Hypothalamus (tissue), 51 donors: ENCODE measurements around the gene MKNK1.

Experiments used
- DNase-seq, 51 donors: peaks; one replicate each; lab custom pipeline; 2025; lab: John Stamatoyannopoulos, UW

Gene MKNK1

DNA sequence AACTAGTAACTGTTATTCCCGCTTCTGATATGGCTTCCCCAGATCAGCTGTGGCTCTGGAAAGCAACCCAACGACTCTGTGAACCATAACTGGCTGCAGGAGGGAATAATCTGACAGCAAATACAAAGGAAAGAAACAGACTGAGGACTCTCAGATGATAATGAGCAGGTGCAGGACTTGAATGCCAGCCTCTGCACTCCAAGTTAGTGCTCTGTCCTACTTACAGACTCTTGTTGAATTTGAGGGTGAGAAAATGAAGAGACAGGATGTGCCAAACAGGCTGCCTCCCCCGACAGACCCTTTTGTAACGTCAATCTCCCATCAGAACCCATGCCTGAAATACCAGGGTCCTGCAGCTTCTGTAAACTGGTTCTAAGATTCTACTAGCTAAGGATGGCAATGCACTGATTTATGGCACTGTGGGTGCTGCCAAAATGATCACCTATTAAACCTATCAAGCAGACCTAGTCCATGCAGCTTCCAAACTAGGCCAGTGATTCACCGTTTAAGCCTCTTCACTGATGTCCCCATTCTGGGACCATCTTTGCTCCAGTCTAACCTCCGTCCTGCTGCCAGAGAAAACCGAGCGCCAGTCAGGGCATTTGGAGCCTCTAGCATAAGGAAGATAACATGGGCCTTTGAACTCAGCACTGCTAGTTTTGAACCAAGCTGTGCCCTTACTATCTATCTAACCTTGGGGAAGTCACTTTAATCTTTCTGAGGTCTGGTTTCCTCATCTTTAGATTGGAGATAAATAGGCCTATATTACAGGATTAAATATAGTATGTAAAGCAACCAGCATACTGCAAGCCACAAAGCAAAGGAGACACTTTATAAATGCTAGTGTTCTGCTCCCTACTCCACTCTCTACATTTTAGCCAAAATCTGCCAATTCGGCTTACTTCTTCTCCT is 4.8 kb downstream of the MKNK1 start:
- DNase-seq = no peak

DNA sequence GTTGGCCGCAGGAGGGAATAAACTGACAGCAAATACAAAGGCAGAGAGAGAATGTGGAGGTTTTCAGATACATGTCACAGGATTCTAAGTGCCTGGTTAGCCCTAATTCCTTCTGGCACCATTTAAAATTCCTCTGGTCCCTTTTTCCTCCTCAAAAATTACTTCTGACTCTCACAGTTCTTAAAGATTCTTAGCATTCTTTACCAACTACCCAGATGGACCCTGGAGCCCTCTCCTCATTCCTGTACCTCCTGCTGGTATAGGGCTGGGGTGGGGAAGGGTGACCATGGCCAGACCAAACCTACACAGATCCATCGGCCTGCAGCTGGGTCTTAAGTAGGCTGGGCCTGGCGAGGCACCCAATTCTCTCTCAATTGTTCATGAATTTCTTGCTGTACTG is 7.2 kb downstream of the MKNK1 start:
- no peak for DNase-seq

DNA sequence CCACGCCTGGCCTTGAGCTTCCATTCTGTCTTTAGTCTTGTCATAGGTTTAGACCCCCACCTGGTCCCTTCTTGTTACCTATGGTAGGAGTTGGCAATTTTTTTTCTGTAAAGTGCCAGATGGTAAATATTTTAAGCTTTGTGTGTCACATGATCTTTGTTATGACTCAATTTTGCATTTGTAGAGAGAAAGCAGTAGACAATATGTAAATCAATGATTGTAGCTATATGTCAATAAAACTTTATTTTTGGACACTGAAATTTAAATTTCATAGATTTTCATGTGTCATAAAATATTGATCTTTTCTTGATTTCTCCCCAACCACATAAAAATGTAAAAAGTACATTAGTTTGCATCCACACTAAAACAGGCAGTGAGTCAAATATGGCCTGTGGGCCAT is 8.0 kb downstream of the MKNK1 start:
- DNase-seq = no peak

DNA sequence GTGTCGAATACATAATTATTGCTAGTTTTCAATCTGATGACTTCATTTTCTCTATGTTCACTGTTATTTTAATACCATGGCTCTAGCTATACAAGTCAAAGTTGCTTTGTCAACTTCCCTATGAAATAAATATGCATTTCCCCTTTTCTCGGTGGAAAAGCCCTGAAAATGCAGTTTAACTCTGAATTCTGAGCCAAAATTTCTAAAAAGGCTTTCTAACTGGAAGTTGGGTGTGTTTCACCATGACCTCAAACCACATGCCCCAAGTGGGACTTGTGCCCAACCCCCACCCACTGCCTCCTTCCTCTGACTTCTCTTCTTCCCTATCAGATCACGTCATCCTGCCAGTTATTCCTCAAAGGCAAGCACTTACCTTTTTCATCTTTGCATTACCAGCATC is 8.9 kb downstream of the MKNK1 start:
- DNase-seq = peak in 12 of 51 donors; percentile 14 to 41 (median 27)

DNA sequence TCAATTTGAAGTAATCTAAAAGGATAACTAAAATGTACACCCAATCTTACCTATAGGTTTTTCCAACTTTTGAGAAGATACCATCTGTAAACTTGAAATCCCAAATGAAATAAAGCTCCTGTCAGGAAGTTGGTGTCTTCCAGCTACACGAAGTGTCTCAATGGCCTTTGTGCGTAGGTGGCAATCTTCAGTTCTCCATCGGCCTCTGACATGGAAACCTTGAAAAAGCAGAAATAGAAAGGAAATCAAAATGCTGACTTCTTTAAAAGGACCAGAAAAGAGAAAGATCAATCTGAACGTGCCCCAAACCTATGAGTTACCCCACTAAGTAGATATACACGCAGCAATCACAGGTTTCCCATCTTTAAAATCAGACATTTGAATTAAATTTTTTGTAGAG is 10.0 kb downstream of the MKNK1 start:
- no peak for DNase-seq

DNA sequence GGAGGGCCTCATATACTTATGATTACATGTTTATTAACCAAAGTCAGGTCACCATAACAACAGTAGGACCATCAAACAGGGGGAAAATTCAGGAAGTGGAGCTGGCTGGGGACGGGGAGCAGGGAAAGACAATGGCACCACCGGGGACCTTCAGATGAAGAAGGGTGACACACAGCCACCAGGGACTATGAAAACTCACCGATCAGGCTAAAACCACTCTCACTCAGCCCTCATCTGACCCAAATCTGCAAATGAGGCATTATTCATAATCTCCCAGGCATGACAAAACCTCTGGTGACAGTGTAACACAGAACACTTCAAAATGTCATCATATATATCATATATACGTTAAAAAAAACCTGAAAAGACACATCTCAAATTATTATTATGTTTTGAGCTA is 11.2 kb downstream of the MKNK1 start:
- DNase-seq = no peak

DNA sequence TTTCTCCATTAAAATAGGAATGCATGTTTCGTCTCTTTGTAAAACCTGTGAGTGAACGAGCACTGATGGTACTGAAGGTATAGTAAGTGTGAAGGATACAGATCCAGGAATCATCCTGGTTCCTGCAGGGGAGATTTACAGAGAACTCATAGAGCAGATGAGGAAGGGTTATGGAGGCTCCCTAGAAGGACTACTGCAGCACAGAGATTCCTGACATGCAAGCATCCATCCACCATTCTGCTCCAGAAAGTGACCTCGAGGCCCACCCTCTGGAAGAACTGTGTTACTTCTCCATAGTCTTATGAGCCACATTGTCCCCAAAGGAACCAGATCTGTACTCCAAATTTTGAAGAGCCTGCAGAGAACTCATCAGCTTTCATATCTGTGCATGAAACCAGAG is 14.5 kb downstream of the MKNK1 start:
- DNase-seq = no peak

DNA sequence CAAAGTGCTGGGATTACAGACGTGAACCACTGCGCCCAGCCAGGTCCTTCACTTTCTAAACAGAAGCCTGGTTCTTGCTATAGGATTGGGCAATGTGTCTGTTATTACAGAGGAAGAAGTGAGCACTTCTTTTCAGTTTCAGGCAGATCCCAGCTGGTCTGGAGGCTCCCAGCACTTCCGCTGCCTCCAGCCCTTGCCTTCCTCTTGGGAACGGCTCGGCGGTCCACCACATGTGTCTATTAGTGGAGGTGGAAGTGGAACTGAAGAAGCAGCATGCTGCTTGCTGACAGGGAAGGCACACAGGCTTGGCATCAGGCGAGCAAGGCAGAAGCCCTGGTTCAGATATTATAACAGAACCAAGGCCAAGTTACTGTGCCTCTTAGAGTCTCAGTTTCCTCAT is 17.0 kb downstream of the MKNK1 start:
- peak in 15 of 51 donors; percentile 7 to 48 (median 22) for DNase-seq

DNA sequence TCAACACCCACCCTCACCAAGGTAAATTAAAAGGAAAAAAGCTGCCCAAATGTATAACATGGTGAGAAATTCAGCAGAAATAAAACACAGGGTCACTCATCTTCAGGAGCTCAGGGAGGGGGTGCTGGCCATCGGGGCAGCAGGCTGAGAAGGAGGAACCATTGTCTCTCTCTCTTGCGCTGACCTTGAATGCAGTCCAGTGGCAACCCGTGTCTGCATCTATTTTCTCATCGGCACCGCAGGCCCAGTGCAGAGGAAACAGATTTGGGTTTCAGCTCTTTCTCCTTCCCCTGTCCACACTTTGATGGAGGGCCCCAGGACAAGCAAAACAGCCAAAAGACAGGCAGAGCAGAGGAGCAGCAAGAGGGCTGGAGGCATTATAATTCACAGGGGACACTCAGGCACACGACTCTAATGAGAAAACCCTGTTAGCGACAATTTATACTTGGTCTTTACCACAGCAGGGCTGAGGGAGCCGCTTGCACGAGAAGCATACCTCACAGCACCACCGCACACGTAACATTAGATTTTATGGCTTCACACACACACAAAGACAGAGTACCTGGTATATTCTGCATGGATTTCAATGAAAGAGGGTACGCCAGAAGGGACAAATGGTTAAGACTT is 18.6 kb downstream of the MKNK1 start:
- peak in 4 of 51 donors; percentile 6 to 23 (median 11) for DNase-seq

DNA sequence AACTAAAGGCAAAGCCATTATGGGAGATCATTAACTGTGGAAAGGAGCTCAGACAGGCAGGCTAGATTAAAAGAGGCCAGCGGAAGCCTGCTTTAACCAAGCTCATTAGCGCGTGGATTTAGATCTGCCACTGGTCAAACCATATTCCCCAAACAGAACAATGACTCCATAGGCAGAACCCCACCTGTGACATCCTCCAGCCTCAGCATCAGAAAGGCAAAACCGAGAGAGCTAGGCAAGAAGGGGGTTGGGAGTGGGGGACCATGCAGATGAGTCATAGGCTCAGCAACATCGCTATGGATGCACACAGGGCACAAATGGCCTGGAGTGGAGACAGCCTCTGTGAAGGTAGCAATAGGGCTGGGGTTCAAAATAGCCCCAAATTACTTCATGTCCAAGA is 20.6 kb downstream of the MKNK1 start:
- DNase-seq = no peak

DNA sequence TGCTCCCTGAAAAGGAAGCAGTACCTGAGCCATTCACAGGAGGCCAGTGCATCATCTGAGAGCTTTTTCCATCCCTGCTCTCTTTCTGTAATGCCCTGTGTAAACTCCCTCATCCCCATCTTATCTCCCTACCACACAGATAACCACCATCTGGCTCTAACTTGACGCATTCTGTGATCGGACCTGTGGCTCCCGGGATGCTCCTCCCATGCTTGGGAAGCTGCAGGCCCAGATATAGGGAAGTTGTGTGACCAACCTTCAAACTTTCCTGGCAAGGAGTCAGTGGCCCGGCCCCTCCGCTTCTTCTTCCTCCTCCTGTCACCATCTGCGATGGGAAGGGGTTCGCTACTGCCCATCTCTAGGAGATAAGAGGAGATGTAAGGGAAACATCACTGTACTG is 21.1 kb downstream of the MKNK1 start:
- DNase-seq = no peak

DNA sequence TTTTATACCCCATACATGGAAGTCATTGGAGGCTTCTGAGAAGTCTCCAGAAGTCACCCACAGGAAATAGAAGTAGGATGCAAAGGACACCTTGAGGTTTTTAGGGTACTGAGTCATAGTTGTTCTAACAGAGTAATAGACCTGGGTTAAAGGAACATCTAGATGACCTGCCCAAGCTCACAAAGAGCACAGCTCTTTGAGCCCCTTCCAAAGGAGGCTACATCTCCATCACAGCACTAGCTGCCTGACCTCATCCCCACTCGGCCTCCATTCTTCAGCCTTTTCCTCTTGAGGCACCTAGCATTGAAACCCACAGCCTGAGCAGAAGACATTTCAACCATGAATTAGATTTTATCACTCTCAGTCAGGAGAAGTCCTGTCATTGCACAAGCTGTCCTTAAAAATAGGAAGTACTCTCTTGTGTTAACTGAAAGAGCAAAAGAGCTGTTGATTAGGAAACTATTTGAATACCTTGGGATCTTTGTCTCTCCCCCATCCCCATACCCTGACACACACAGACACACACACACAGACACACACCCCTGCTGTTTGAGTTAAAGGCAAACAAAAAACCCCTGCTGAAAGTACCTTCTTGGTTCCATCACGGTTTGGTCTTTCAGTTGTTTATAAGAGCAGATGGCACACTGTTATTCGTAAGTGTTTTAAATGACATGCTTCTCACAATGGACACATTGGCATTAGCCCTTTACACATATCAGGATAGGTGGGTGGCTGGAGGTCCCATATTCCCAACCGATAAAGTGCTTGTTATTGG is 22.2 kb downstream of the MKNK1 start:
- no peak for DNase-seq

DNA sequence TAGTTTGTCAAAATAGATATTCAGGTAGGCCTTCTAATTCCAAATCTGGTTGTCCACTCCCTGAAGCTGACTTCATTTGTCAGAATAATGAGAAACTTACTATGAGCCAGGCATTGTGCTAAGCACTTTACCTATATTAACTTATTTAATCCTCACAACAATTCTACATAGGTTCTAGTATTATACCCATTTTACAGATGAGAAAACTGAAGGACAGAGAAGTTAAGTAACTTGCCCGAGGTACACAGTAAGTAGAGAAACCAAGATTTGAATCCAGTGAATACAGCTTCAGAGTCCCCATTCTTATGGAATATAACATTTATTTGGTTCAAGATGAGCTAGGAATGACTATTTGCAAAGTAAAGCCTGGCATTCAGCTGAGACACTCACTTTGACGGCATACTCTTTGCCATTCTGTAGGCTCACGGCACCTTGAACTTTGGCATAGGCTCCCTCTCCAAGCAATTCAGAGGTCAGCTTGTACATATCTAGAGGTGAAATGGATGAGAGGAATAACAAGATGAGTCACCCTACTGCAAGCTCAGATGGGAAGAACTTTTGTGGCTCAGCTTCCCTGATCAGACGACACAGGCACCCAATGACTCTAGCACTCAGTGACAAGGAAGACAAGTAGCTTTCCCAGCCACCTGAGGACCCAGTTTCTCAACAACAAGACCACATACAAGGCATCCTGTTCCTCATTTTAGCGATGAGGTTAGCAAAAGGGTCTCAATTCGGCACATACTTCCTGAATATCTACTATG is 23.7 kb downstream of the MKNK1 start:
- DNase-seq = peak in 1 of 51 donors; percentile 9

DNA sequence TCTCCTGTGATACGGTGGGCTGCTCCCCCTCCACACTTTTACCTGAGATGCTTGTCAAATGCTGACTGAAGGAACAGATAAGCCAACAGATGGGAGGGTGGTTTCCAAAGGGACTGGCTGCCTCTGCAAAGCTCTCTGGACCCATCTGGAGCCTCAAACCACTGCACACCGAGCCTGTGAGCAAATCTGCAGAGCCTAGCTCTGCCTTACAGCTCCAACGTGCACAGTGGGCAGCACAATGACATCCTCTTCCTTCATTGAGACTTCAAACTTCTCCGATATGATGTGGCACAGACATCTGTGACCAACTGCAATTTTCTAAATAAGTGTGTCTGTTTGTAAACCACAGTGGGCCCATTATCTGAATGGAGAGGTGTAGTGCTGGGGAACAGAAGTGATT is 26.4 kb downstream of the MKNK1 start:
- no peak for DNase-seq

DNA sequence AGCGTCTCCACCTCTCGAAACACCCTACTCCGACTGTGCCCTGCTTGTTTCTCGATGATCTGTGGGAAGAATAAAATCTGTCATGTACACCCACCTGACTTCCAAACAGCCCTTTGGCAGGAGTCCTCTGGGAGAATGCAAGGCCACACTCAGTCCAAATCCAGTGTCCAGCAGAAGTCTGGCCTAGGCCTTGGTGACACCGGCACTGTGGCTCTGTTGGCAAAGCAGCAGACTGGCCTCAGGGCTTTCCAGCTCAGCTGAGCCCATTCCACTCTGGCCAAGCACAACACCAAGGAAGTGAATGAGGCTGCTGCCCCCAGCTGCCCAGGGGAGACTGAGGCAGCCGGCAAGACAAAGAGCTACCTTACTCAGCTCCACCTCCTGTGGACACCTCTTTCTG is 27.5 kb downstream of the MKNK1 start:
- peak in 3 of 51 donors; percentile 16 to 17 (median 17) for DNase-seq

DNA sequence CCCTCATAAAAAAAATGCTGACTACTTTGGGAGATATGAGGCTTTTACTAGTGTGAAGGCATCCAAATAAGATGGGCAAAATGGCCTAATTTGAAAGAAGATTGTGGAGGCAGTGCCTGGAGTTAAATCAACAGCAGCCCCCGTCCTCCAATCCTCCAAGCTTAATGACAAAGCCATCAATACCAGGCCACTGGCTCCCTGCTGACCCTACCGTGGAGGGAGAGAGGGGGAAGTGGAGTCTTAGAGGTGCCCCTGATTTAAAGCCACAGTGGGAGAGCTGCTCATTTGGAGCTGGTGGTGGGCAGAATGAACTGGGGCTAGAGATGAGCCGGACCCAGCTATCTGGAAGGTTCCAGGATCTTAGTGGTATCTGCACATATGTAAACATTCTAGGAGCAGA is 28.3 kb downstream of the MKNK1 start:
- DNase-seq = no peak

DNA sequence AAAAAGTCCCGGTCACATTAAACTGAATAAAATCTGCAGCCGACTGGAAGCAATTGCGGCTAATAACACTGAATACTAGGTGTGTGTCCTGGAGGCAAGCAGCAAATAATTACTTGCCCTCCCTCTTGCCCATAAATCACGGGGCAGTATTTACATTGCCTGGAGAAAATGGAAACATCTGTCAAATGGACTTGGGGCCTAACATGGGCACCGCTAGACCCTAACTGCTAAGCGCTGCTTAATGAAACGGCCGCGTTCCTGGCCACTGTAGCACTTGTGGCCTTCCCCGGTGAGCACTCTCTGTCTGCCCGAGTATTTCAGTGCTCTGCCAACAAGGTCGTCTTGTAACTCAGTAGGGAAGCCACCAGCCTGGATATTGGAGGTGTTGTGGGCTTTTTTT is 28.8 kb downstream of the MKNK1 start:
- no peak for DNase-seq

DNA sequence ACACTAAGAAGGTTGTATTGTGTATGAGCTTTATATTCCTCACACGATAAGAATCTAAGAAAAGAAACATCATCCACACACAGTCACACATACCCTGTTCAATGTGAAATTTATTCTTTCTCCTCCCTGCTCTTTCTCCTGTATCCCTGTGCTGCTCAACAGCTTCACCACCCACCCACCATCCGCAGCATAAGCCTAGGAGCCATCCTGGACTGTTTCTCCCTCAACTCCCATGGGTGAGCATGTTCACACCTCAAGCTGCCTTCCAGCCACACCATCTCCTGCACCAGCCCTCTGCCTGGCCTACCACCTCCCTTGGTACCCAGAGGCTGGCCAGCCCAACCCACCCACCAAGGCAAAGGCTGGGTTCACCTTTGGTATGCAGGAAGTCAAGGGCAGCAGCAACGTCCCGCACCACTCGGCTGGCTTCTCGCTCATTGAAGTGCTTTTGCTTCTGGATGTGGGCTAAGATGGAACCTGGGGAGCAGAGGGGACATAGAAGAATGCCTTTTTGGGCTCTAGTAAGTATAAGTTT is 32.3 kb downstream of the MKNK1 start:
- DNase-seq = no peak

DNA sequence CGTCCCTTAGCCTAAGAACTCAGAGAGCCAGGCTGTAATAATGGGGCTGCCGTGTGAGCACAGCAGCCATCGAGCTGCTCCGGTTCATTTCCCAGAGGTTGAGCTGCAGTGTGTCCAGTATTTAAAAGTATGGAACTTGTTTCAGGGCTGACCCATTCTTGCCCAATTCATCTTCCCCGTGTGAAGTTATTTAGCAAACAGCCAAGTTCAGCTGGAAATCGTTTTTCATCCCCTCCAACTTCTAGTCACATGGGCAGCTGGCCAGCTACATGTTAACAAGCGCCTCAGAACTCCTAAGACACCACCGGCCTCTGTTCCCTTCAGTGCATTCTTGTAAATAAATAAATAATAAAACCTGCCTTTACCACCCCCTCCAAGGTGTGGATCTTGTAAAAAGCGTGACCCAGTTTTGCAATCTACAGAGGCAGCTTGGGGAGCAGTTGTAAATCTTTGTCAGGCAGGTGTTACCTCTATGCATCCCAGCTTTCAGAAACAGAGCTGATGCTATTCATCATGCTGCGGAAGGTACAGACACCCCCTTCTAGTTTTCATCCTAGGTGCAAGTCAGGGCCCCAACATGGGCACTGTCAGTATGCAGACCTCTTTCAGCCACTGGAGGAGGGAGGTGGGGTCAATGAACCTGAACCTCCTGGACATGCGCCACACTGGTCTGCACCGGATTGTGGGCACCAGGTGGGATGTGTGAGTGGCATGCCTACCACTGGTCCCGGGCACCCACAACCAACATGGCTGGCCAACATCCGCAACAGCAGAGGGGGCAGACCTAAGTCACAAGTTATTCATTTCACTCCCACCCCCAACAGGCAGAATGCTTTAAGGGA is 34.0 kb downstream of the MKNK1 start:
- DNase-seq = no peak
